H1 (cell line): ENCODE measurements around the gene ADA. TPM values are rescaled to one million over a fixed set of nuclear protein-coding genes. Genes with fewer than 3 reads are reported as not detected.
A peak's percentile ranks its signal among the peaks of the same experiment; 100 is the strongest.

Experiments
- CTCF ChIA-PET: fragments of 300-600 bp; sonication (Branson Sonifier 250); formaldehyde crosslinking; loops from one replicate; lab custom pipeline; 2021; ENCODE audit not compliant: partially characterized antibody; lab: Charles Lee
- POLR2A ChIA-PET: fragments of 300-600 bp; sonication (Branson Sonifier 250); formaldehyde crosslinking; loops from one replicate; lab custom pipeline; 2021; ENCODE audit warnings: inconsistent platforms; ENCODE audit not compliant: partially characterized antibody; lab: Charles Lee
- DNase-seq, 2 experiments: peaks; one replicate each; pipeline versions ENCODE4 v3.0.0 to v3.0.0-alpha.2; 2010 to 2022; ENCODE audit warnings: low spot score in 2 of 2, low read depth in 1 of 2, mixed read lengths in 1 of 2
- FAIRE-seq: peaks from 2 replicates; lab custom pipeline; 2011; peaks lifted over from hg19 to GRCh38; lab: Jason Lieb, UNC
- H2AFZ ChIP-seq: 2 replicates; pipeline ENCODE4 v1.8.1; 2012; ENCODE audit warnings: low read length, inconsistent platforms
- H2AK5ac ChIP-seq: 2 replicates; pipeline ENCODE4 v1.6.1; 2013; ENCODE audit warnings: low read depth, low read length
- H2BK120ac ChIP-seq: replicated peaks from 2 replicates; pipeline ENCODE3; 2013; ENCODE audit warnings: low read depth, low read length, inconsistent platforms
- H2BK12ac ChIP-seq: 2 replicates; pipeline ENCODE4 v1.6.1; 2013; ENCODE audit warnings: low read depth, low read length
- H2BK15ac ChIP-seq: 2 replicates; pipeline ENCODE4 v1.6.1; 2013; ENCODE audit warnings: low read length
- H2BK20ac ChIP-seq: 2 replicates; pipeline ENCODE4 v1.6.1; 2013; ENCODE audit warnings: low read length
- H2BK5ac ChIP-seq: 2 replicates; pipeline ENCODE4 v1.6.1; 2013; ENCODE audit warnings: low read depth, low read length
- H3K14ac ChIP-seq: 2 replicates; pipeline ENCODE4 v1.6.1; 2013; ENCODE audit warnings: inconsistent platforms; ENCODE audit not compliant: insufficient read length
- H3K18ac ChIP-seq: 2 replicates; pipeline ENCODE4 v1.6.1; 2013; ENCODE audit warnings: low read length; ENCODE audit errors: extremely low read depth
- H3K23ac ChIP-seq: 2 replicates; pipeline ENCODE4 v1.6.1; 2013; ENCODE audit warnings: inconsistent platforms; ENCODE audit not compliant: insufficient read length
- H3K23me2 ChIP-seq: 2 replicates; pipeline ENCODE4 v1.6.1; 2013; ENCODE audit warnings: low read depth, low read length
- H3K27ac ChIP-seq: 2 replicates; pipeline ENCODE4 v1.6.1; 2011; ENCODE audit warnings: low read depth, low read length, inconsistent platforms
- H3K27me3 ChIP-seq, 4 experiments: replicated peaks in 1 of 4; 1 replicate in 1 of 4; 2 replicates in 3 of 4; pipeline versions ENCODE4 v1.6.1 to v1.8.1; 2011 to 2013; ENCODE audit warnings: low read length in 3 of 4, mild to moderate bottlenecking in 3 of 4, inconsistent platforms in 2 of 4, mixed read lengths in 2 of 4, moderate library complexity in 1 of 4; ENCODE audit not compliant: control insufficient read depth in 3 of 4, insufficient read depth in 3 of 4; ENCODE audit errors: extremely low read depth in 1 of 4
- H3K36me3 ChIP-seq, 4 experiments: 2 replicates each; pipeline versions ENCODE4 v1.6.1 to v1.8.1; 2011 to 2013; ENCODE audit warnings: mild to moderate bottlenecking in 4 of 4, low read length in 3 of 4, moderate library complexity in 2 of 4, control low read depth in 1 of 4, inconsistent platforms in 1 of 4; ENCODE audit not compliant: insufficient read depth in 4 of 4, control insufficient read depth in 2 of 4
- H3K4ac ChIP-seq: replicated peaks from 2 replicates; pipeline ENCODE3; 2013; ENCODE audit warnings: low read length, low read depth, mixed read lengths, inconsistent platforms; ENCODE audit not compliant: insufficient read length
- H3K4me1 ChIP-seq, 4 experiments: replicated peaks in 1 of 4; 1 replicate in 1 of 4; 2 replicates in 3 of 4; pipeline versions ENCODE4 v1.6.1 to v1.8.1; 2011 to 2013; ENCODE audit warnings: low read length in 3 of 4, inconsistent platforms in 2 of 4, mixed read lengths in 1 of 4; ENCODE audit not compliant: insufficient read depth in 4 of 4, control insufficient read depth in 3 of 4
- H3K4me2 ChIP-seq, 2 experiments: 2 replicates each; pipeline versions ENCODE4 v1.6.1 to v1.8.1; 2011 to 2013; ENCODE audit warnings: low read depth in 2 of 2, low read length in 2 of 2, control low read depth in 1 of 2, inconsistent platforms in 1 of 2, mild to moderate bottlenecking in 1 of 2; ENCODE audit not compliant: insufficient read depth in 1 of 2
- H3K4me3 ChIP-seq, 4 experiments: fragments of 200-600, 300-600 bp in 1 of 4; sonication (generic), shearing (Covaris generic), sonication (Bioruptor Twin) in 1 of 4; 2 replicates each; pipeline versions ENCODE4 v1.5.1 to v1.8.1; 2011 to 2016; ENCODE audit warnings: low read length in 4 of 4, low read depth in 3 of 4, control low read depth in 2 of 4, inconsistent platforms in 2 of 4, mild to moderate bottlenecking in 2 of 4, mixed read lengths in 1 of 4, moderate library complexity in 1 of 4; ENCODE audit not compliant: insufficient read depth in 2 of 4; ENCODE audit errors: extremely low read depth in 1 of 4
- H3K56ac ChIP-seq: replicated peaks from 2 replicates; pipeline ENCODE3; 2013; ENCODE audit warnings: low read depth, mild to moderate bottlenecking, mixed read lengths, low read length, inconsistent platforms; ENCODE audit not compliant: insufficient read length
- H3K79me1 ChIP-seq: 2 replicates; pipeline ENCODE4 v1.6.1; 2013; ENCODE audit warnings: low read depth, low read length, control low read depth
- H3K79me2 ChIP-seq, 2 experiments: 2 replicates each; pipeline versions ENCODE4 v1.6.1 to v1.8.1; 2012 to 2013; ENCODE audit warnings: low read length in 2 of 2, mild to moderate bottlenecking in 2 of 2, inconsistent platforms in 1 of 2; ENCODE audit not compliant: insufficient read depth in 2 of 2, control insufficient read depth in 1 of 2
- H3K9ac ChIP-seq, 4 experiments: replicated peaks in 1 of 4; 1 replicate in 1 of 4; 2 replicates in 3 of 4; pipeline versions ENCODE4 v1.6.1 to v1.8.1; 2011 to 2013; ENCODE audit warnings: low read depth in 3 of 4, low read length in 3 of 4, control low read depth in 2 of 4, mild to moderate bottlenecking in 2 of 4, moderate library complexity in 2 of 4, inconsistent platforms in 1 of 4; ENCODE audit errors: extremely low read depth in 1 of 4
- H3K9me3 ChIP-seq, 2 experiments: 2 replicates each; pipeline versions ENCODE4 v1.6.1 to v1.8.1; 2012 to 2013; ENCODE audit warnings: mild to moderate bottlenecking in 2 of 2, moderate library complexity in 2 of 2, control low read depth in 1 of 2, inconsistent platforms in 1 of 2, low read depth in 1 of 2, low read length in 1 of 2, mixed read lengths in 1 of 2; ENCODE audit not compliant: insufficient read depth in 2 of 2
- H4K20me1 ChIP-seq, 2 experiments: replicated peaks in 1 of 2; 2 replicates each; pipeline versions ENCODE3 to v1.8.1; 2011 to 2013; ENCODE audit warnings: inconsistent platforms in 2 of 2, low read length in 2 of 2, mild to moderate bottlenecking in 1 of 2; ENCODE audit not compliant: insufficient read depth in 2 of 2, control insufficient read depth in 1 of 2
- H4K5ac ChIP-seq: 2 replicates; pipeline ENCODE4 v1.6.1; 2013; ENCODE audit warnings: low read length, low read depth, mixed read lengths, inconsistent platforms; ENCODE audit not compliant: insufficient read length
- H4K8ac ChIP-seq: 2 replicates; pipeline ENCODE4 v1.8.0; 2013; ENCODE audit warnings: mild to moderate bottlenecking, moderate library complexity, low read length, inconsistent platforms; ENCODE audit not compliant: insufficient read depth; ENCODE audit errors: extremely low read depth
- H4K91ac ChIP-seq: replicated peaks from 2 replicates; pipeline ENCODE3; 2013; ENCODE audit warnings: low read length, mixed read lengths, inconsistent platforms; ENCODE audit not compliant: insufficient read length
- BCL11A ChIP-seq, 2 experiments: IDR thresholded peaks; one replicate each; pipeline ENCODE4 v1.6.1; 2011; ENCODE audit warnings: low read depth in 2 of 2, low read length in 2 of 2, mild to moderate bottlenecking in 2 of 2
- CHD2 ChIP-seq: IDR thresholded peaks from 2 replicates; pipeline ENCODE4 v1.6.1; 2012; ENCODE audit warnings: low read length, improper control_type of control experiment
- FOSL1 ChIP-seq: IDR thresholded peaks from 2 replicates; pipeline ENCODE4 v1.6.1; 2011; ENCODE audit warnings: mild to moderate bottlenecking, low read depth, low read length, moderate library complexity; ENCODE audit not compliant: insufficient read depth
- HDAC6 ChIP-seq: IDR thresholded peaks from one replicate; pipeline ENCODE4 v1.7.1; 2012; ENCODE audit warnings: low read depth, mild to moderate bottlenecking, inconsistent platforms, low read length, moderate library complexity
- KDM5A ChIP-seq: fragments of 200-600 bp; IDR thresholded peaks from 2 replicates; pipeline ENCODE4 v1.7.1; 2012; ENCODE audit warnings: mild to moderate bottlenecking, low read length, inconsistent platforms, mixed read lengths
- SAP30 ChIP-seq: fragments of 300-600 bp; sonication (generic); IDR thresholded peaks from 2 replicates; pipeline ENCODE4 v1.7.1; 2012; ENCODE audit warnings: low read length, moderate library complexity, mild to moderate bottlenecking, inconsistent platforms; ENCODE audit not compliant: insufficient read depth, insufficient replicate concordance
- SP4 ChIP-seq: IDR thresholded peaks from 2 replicates; pipeline ENCODE4 v1.6.1; 2012; ENCODE audit warnings: low read length, inconsistent platforms
- TAF1 ChIP-seq: IDR thresholded peaks from 2 replicates; pipeline ENCODE4 v1.6.1; 2011; ENCODE audit warnings: mild to moderate bottlenecking, low read depth, low read length
- WGBS, 2 experiments: shearing (Covaris generic) in 1 of 2; methylation state at CpG; one replicate each; pipeline versions ENCODE4 v1.1.6 to v1.1.7; 2013 to 2015; ENCODE audit warnings: low lambda C conversion rate in 2 of 2, mixed read lengths in 2 of 2, inconsistent platforms in 1 of 2, low coverage in 1 of 2, missing lambda C conversion rate in 1 of 2; ENCODE audit not compliant: insufficient replicate concordance in 2 of 2, insufficient coverage in 1 of 2, insufficient read length in 1 of 2; ENCODE audit errors: extremely low coverage in 1 of 2, missing lambda C conversion rate in 1 of 2; 5-methylcytosine and 5-hydroxymethylcytosine counted together
- polyA plus RNA-seq, 7 experiments: library from polyadenylated mRNA; depleted of rRNA in 3 of 7; stranded (reverse) in 5 of 7; unstranded in 2 of 7; fragments of >200 nt in 5 of 7; fragments of 200-250 nt in 2 of 7; gene quantifications; 1 replicate in 5 of 7; 2 replicates in 1 of 7; 4 replicates in 1 of 7; pipeline versions ENCODE4 v1.2.1 to v1.2.3, GENCODE V29; 2011 to 2013; ENCODE audit warnings: missing spikeins in 2 of 7, mixed read lengths in 2 of 7
- total RNA-seq: library from RNA; stranded (reverse); fragmentation: NEBNext Ultra II Directional; extraction: Animal tissue kit (Norgen Biotek cat#: 25700); gene quantifications from 2 replicates; pipeline ENCODE4 v1.2.1, GENCODE V29; 2021
- TF ChIP-seq, protein P1 (sequence below): IDR thresholded peaks from 2 replicates; pipeline ENCODE4 v1.6.1; 2012; ENCODE audit warnings: inconsistent platforms

The ADA gene
- total and polyA plus RNA-seq, 2 of the 8 experiments (the other 6 are each of a cell fraction or from before 2014, with no cell fraction given) = 19.9 to 32.8 TPM

DNA sequence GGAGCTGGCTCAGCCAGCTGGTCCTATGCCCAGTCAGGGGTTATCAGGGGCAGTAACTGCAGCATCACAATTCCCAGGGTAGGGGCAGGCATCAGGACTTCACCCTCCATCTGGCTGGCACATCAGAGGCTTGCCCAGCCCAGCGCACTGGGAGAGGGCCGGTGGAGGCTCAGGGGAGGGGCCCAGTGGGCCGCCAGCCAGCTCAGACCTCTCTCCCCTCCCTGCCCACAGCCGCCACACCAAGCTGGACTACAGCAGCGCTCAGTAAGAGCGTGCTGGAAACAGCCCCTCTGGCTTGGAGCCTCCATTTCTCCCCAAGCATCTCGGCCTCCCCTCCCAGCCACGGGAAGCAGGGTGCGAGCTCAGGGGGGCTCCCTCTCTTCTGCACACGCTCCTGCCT, 22.0 kb downstream of the ADA start:
- Histone ChIP-seq H3K36me3 (0 out of 8 replicates have a peak, but pooled peaks cover 0 to 2% (median 0%) of the 10 kb centered on the region in 4 experiments), H3K79me1 (no peaks in the 10 kb centered on the region; the same call in 1 of the 2 replicates), H3K56ac (no peak overlapping the region), H3K14ac (no peak overlapping the region), H4K20me1 (peaks cover 0 to 7% of the 10 kb centered on the region in 2 experiments), H3K27me3 (no peaks in the 10 kb centered on the region), H3K23ac (no peak overlapping the region), H3K4ac (no peak overlapping the region), H2BK15ac (0 out of 2 replicates have a peak overlapping the region, but pooled peaks have one; percentile 29), H3K79me2 (no peaks in the 10 kb centered on the region), H4K8ac (no peak overlapping the region; the same call in 1 of the 2 replicates), H2BK12ac (peak overlapping the region; percentile 68; the same call in 1 of the 2 replicates), H3K18ac (no peak overlapping the region; the same call in 1 of the 2 replicates), H3K9ac (no peak overlapping the region), H4K91ac (peak overlapping the region; percentile 37), H2BK5ac (peak overlapping the region; percentile 60; the same call in 1 of the 2 replicates), H2AFZ (no peak overlapping the region), H2BK20ac (no peak overlapping the region), H3K27ac (no peak overlapping the region), H3K23me2 (no peaks in the 10 kb centered on the region), H3K4me3 (no peak overlapping the region), H2AK5ac (no peak overlapping the region), H3K9me3 (no peaks in the 10 kb centered on the region), H3K4me1 (peaks cover 0 to 3% (median 0%) of the 10 kb centered on the region in 4 experiments; a peak in 3 of 7 replicates), H2BK120ac (no peak overlapping the region), H3K4me2 (no peak overlapping the region), H4K5ac (peak overlapping the region; percentile 18)
- TF ChIP-seq CHD2 (no peak), SP4 (no peak), SAP30 (no peak), TAF1 (no peak), HDAC6 (no peak), BCL11A (IDR thresholded peaks at IDR 0.05; ENCODE audit: low read depth in 2 of 2, low read length in 2 of 2) (no peak), FOSL1 (no peak), KDM5A (no peak)
- TF ChIP-seq, protein P1, sequence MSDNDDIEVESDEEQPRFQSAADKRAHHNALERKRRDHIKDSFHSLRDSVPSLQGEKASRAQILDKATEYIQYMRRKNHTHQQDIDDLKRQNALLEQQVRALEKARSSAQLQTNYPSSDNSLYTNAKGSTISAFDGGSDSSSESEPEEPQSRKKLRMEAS = no peak
- CTCF ChIA-PET = interaction anchor here (0.8 to 2.5 kb wide), 5 partner anchors 11 to 55 kb away, joined by 3 to 11 read pairs (median 3); no protein-coding TSS in a partner anchor
- WGBS, 2 experiments = 96% methylated on average over 9 of the region's 10 CpGs; no CpG with 5 or more reads in 1 of the 2 experiments
- DNase-seq = no peak
- POLR2A ChIA-PET = interaction anchor here (0.6 kb wide), 1 partner anchor 21 kb away, joined by 3 read pairs; no protein-coding TSS in a partner anchor
- FAIRE-seq = no peak
